ENCODE data around the gene PTHLH.

The PTHLH gene

DNA sequence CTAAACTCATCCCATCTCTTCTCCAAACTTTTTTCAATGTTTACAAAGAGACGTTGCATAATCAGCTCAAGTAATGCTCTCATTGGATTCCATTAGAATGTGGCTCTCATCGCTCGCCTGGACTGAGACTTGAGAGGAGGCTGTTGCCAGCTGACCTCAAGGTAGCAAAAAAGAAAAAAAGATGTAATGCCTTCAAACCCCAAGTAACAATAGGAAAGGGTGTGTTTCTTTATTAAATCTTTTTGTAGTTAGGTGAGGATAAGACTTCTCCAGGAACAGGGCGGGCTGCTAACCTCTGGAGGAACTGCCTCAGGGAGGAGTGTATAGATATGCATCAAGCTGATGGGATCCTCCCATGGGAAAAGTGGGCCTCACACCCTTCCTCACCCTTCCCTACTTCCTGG lies 956 bp upstream of the PTHLH start:
- DNase-seq: no peak

DNA sequence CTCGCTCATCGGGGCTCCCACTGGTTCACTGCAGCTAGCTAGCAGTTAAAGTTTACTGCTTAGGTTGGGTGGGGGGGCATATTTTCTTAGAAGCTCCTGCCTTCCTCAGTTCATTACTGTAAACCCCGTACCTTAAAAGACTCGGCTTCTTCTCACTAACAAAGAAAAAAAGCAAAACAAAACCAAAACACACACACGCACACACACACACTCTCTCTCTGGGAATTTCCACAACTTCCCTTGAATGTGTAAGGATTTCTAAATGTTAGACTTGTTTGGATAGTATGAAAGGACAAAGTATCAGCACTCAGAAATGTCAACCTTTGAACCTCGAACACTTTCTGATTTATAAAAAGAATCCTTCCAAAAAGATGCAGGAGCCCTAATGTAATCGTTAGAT lies 927 bp downstream of the PTHLH start:
- no peak for DNase-seq

DNA sequence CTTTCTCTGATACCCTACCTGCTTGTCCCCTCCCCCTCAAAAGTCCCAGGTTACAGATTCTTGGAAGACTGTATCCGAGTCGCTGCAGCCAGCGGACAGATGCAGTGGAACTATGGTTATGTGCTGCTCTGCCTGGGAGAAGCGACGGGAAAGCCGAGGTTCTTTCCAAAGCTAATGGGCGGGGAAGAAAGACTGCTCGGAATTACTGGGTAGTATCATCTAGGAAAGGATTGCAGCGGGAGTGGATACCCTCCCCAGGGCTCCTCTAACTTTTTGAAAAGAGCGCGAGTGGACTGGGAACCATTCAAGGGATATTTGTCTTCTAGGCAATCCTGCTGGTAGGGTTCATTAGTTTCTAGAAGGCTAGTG lies 1.4 kb downstream of the PTHLH start:
- no peak for DNase-seq

DNA sequence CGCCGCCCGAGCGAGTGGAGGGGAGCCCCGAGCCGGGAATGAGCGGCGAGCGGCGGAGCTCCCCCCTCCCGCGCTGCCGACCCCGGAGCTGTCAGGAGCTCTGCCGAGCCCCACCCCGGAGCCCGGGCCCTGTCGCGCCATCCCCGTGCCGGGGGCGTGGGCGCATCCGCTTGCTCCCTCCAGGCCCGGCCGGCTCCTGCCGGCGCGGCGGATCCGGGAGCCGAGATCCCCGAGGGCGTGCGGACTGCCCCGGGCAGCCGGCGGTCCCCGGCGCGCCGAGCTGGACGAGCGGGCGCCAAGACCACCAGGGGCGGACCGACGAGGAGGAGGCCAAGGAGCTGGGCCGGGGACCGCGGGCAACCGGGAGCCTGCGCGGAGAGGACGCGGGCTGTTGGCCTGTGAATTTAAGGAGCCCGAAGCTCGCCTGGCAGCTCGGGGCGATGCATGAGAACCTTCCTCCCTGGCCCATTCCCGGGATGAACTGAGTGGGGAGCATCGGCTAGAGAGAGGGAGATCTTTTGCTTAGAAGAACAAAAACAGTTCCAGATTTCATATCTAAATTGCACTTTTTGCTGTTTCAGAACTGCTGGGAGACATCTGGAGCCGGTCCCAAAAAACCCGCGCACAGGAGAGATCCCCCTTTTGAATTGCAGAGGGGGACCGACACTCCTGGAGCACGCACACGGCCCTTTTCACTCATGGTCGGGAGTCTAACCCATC lies 2.0 kb downstream of the PTHLH start:
- DNase-seq: no peak

DNA sequence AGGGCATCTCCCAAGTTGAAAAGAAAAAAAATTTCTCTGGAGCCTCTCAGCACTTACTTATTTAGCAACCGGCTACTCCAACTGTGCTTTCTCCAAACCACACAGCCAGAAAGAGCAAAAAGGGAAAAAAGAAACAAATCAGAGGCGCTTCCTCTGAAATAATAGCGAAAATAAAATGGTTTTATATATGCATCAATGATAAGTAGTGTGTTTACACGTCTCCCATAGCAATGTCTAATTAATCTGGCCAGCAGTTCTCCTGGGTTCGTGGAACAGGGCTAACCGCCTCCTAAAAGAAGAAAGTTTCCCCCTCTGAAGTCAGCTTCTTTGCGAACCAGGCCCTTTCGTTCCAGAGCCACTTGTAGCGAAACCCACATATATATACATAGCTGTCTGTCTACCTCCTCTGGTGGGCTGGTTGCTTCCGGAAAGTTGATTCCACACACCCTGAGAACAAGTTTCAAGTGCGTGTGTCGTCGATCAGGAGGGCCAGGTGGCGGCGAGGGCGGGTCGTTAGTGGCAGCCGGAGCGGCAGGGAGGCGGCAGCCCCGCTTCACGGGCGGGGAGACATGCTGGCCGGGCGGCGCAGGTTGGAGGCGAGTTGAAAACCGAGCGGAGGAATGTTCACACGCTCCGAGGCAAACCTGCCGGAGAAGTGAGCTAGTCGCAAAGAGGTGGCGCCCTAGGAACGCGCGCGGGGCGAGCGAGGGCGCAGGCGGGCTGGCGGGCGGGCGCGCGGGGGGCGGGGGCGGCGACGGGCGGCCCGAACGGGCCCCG lies 2.7 kb downstream of the PTHLH start:
- DNase-seq: peak; percentile 54

DNA sequence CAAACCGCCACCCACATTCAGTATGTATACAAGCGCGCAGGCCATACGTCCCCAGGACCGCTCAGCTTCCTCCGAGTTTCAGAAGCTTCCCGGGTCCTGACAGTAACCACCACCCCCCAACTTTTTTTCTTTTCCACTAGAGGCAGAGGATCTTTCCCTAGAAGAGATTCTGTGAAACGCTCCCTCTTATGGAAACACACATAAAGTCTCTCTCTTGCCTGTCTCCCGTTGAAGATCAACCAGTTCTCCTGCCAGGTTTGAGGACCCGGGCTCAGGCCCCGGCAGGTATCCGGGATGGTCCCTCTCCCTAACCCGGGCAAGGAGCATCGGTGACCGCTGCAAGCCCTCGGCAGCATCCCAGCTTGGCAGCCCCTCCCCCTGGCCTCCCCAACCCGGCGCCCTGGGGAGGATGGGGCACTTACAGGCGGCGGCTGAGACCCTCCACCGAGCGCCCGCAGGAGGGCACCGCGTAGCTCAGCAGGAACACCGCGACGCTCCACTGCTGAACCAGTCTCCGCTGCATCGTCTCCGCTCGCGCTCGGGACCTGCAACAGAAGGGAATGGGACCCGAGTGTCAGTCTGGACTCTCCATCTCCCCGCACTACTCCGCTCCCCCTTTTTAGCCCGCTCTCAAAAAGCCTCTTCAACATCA lies 3.4 kb downstream of the PTHLH start:
- DNase-seq: no peak

DNA sequence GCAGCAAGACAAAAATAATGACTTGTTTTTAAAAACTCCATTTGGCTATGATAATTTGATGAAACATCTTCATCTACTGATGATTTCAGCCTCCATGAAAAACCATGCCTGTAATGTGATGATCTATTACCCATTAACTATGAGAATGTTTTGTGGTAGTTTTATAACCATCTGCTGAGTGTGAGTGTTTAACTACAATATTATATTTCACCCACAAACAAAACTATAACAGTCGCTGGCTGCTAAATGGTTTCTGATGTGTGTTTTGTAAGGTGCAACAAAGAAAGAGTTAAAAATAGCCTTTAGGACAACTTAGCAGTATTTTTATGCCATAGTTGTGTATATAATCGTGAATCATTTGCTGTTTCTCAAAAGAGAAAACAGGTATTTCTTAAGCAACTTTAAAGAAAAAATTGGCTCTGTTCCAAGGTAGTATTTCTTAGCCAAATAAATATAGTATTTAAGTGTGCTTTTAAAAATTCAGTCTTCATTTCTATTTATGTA lies 4.9 kb downstream of the PTHLH start:
- DNase-seq: no peak

DNA sequence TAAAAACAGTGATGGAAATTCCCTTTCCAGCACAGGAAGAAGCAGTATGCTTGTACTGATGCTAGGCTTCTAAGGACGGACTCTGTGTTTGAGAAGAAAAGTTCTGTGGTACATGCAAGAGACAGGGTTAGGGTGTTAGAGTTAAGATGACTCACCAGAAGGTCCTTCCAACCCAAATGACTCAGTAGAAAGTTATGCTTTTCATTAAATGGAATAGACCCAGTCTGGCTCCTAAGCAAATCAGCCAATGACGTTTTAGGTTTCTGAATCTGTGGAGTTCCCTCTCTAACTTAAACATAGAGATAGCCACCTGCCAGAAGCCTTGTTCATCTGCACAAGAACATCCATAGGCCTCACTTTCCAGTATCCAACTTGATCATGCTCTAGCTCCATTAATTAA lies 5.7 kb downstream of the PTHLH start:
- DNase-seq: no peak

DNA sequence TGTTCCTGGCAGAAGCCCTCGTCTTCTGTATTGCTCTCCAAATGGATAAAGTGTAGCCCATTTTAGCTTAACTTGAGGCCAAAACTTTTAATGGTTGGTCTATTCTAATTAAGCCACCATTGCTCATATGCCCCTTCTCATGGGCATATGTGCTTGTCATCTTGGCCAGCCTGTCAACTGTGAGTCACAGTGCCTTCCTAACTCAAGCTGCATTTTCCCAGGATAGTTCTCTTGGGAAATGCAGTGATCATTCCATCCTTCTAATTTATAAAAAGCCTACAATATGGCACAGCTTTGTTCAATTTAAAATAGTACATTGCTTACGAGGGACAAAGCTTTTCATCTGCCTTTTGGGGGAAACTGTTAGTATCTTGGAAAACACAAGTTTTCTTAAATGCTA lies 6.6 kb downstream of the PTHLH start:
- no peak for DNase-seq

DNA sequence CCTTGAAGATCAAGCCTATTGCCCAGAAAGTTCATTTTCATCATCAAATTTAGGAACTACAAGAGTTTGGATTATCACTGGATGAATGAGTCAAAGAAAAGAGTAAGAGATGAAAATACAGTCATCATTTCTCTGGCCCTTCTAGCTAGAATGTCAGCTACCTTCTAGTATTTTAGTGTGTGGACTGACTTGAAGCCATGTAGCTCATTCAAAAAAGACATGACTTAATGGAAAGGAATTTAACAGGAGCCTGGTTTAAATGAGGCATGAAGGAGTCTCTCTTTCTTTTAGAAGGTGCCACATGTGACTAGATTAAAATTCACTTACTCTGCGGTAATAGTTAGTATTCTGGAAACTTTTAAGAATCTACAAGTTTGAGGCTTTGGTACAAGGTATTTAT lies 7.1 kb downstream of the PTHLH start:
- no peak for DNase-seq

DNA sequence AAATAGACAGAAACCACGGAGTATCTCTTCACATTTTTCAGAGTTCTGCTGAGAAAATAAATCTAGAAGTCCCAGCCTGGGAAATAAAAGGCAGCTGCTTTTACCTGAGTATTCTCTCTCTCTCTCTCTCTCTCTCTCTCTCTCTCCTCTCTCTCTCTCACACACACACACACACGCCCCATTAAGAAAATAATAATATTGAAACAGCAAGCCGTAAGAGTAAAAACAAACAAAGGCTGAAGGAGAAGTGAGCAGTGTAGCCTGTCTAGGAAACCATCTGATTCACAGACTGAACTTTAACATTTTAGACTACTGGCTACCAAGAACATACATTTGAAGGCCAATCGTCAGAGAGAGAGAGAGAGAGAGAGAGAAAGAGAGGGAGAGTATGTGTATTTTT lies 8.4 kb downstream of the PTHLH start:
- DNase-seq: no peak

DNA sequence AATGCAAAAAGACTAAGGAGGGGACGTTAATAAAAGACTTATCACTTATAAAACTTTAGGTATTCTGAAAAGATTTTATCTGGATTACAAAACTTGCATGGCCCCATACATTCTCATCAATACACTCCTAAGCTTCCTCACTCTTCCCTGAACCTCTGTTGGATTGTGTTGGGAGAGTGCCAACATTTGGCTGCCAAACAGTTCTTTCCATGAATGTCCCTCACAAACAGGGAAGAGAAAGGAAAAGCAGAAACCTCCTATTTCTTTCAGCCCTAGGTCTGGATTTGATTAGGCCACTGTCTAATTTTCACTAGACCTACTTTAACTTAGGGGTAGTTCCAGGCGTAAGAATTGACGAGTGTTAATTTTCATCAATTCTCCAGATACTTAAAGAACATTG lies 11.7 kb downstream of the PTHLH start:
- DNase-seq: no peak

DNA sequence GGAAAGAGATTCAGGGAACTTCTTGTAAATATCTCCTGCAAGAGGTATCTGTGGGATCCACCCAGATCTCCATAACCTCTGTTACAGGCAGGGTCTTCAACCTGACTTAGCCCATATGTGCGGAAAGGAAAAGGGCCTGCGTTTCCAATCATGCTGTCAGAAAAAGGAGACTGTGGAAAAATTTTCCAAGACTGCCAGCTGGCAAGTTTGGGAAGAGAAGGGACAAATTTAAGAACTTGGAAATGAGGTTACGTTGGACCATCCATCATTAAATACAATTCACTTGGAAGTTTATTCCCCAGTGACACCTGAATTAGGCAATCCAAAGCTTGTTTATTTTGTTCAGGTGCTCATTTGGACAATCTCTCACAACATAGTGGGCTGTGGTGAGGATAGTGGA lies 13.9 kb downstream of the PTHLH start:
- no peak for DNase-seq

DNA sequence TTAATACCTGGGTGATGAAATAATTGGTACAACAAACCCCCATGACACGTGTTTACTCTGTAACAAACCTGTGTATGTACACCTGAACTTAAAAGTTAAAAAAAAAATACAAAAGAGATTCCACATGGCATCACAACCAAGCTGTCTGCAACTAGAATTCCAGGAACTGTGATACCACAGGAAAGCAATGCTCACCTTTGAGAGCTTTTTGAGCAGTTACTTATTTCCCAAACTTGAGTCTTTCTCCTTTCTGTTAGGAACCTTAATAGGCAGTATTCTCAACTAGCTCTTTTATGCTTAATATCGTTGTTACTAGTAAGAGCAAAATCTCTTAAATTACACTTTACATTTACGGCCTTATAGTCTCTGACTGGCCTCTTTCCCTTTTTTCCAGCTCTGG lies 15.2 kb downstream of the PTHLH start:
- no peak for DNase-seq

DNA sequence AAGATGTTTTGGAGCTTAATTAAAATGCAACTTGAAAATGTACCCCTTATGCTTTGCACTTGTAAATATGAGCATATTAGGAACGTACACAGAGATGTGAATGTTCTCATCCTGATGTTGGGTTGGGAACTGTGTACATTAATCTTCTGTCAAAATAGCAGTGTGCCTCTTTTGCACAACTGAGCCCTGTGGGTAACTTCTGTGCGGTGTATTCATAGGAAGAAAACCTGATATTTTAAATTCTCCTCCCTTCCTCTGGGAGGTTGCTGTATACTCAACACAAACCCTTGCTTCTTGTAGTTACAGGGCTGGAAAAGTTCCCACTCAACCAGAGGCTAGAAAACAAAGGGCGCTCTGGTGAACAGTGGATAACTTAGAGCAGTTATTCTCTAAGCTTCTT lies 18.7 kb downstream of the PTHLH start:
- no peak for DNase-seq

DNA sequence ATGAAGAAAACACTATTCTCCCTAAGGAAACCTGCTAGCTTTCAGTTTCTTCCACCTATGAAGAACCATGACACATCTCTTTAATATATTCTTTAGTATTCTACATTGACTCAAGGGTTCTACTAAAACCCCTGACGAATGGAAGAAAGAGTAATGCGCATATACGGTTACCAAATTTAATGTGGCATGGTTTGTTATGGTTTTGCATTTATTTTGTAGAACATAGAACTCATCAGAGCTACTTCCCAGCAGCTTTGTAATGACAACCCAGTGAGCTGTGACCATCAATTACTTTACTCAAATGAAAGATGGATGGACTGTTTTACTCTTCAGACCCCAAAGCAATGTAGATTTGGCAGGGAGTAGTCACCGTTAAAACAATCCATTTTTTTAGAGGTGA lies 19.2 kb downstream of the PTHLH start:
- no peak for DNase-seq

DNA sequence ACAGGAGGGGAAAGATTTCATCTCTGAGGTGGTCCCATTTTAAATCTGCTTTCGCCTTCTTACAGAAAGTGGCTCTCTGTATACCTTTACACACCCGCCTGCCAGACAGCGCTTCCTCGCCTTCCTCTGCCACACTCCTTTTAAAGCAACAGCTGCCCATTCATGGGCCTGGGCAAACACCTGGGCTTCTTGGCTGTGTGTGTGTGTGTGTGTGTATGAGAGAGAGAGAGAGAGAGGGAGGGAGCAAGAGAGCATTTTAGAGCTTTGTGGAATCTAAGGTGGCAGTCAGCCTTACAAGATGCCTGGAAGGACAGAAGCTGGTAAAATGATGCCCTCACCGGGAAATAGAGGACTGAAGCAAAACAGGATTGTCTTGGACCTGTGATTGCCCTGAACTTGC lies 20.0 kb downstream of the PTHLH start:
- no peak for DNase-seq

DNA sequence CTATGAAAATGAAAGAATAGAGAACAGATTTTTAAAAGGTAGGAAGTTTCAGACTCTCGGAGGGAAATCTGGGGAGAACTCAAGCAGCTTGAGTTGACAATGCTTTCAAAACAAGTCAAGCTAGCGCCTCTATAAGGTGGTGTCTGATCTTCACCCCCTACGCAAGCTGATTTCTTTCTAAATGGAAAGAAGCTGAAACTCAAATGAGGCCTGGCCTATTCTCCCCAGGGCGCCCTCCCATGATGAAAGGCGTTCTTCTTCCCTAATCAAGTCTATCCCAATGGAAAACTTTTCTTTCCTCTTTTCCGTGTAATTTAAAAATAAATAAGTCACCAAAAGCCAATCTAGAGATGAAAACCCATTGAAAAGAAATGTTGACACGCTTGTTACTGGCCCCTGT lies 20.6 kb downstream of the PTHLH start:
- DNase-seq: no peak

DNA sequence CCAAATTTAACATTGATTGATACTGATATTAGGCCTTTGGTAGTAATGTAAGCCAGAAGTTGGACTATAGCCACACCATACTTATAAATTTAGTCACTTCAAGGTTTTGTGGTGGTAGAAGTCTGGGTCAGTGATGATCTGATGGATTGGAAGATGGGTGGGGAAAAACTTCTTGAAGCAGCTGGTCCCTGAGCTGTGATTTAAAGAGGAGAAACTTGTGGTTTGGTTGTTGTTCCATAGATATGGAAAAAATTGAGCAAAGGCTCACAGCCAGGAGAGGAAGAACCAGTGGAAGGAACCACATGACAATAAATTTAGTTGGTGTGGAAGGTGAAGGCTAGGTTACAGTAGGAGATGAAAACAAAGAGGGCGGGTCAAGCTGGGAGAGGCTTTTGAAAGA lies 26.1 kb downstream of the PTHLH start:
- no peak for DNase-seq

DNA sequence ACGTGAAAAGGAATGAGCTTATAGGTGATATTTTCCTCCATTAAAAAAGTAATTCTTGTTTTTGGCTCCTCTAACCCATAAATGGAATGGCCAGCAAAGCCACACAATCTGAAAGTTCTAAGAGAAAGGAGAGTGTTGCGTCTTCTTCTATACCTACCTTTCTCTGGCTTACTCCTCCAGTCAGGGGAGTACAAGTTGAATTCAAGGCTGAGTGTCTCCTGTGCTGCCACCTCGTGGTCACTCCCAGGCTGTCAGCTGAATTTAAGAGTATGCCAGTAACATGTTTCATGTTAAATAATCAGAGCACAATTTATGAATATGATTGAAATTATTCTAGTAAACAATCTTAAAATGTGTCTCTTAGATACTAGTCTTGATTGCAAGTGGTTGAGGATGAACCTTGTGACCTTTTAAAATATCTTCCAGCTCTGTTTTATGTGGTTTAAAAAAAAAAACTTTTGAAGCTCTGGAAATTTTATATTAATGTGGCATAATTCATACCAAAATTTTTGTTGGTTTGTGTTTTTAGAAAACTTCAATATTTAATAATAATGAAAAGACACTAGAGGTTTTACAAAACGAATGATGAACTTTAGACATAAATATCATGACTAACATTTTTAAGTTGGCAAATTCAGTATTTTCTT lies 31.7 kb downstream of the PTHLH start:
- DNase-seq: peak; percentile 75

DNA sequence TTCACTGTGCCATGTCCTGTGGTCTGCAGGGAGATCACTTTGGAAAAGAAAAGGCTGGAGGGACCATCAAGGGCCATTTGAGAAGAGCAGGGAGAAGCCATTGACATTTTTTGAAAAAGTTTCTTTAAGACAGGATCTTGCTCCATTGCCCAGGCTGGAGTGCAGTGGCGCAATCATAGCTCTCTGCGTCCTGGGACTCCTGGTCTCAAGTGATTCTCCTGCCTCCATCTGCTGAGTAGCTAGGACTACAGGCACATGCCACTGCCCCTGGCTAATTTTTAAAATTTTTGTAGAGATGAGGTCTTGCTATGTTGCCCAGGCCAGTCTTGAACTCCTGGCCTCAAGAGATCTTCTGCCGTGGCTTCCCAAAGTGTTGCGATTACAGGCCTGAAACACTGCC lies 32.3 kb downstream of the PTHLH start:
- DNase-seq: no peak

DNA sequence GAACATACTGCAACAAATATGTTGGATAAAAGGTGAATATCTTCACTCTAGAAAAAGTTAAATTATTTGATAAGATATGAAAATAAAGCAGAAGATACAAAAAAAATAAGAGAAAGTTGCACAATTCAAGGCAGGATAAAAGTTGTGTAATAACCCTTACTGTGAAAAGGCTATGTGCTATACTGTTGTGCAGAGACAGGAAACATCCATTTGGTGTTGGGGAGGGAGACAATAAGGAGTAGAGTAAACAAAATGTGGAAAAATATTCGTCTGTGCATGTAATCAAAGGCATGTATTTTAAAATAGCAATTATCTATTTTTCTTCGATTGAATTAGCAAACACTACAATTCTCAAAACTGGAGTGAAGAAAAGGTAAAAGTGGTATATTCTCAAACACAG lies 34.8 kb downstream of the PTHLH start:
- DNase-seq: no peak

DNA sequence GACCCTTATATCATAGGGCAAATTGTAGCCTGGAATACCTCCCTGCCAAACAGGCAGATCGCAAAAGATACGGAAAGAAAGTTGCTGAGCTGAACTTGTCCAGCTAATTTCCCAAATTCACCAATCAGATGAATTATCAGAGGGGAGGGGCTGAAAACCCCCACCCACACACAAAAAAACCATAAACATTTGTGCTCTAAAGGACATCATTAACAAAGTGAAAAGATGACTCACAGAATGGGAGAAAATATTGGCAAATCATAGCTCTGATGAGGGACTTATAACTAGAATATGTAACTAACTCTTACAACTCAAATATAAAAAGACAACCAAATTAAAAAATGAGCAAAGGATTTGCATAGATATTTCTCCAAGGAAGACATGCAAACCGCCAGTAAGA lies 36.3 kb downstream of the PTHLH start:
- DNase-seq: no peak

DNA sequence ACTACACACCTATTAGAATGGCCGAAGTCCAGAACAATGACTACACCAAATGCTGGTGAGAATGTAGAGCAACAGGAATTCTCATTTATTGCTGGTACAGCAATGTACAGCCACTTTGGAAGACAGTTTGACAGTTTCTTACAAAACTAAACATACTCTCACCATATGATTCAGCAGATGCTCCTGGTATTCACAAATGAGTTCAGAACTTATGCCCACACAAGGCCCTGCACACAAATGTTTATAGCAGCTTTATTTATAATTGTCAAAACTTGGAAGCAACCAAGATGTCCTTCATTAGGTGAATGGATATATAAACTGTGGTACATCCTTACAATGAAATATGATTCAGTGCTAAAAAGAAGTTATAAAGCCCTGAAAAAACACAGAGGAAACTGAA lies 38.3 kb downstream of the PTHLH start:
- no peak for DNase-seq

Measured in stimulated activated CD4-positive, alpha-beta T cell treated with anti-CD3 and anti-CD28 coated beads, Interleukin-1b, Interleukin-23, amount 100 ng/mL, for 48 hours (primary cell).